HG03460 (cell line): ENCODE results near the gene ANXA8.
"Not testable (repeated sequence)": the region's sequence is repeated elsewhere in the genome, so short reads cannot be mapped to it uniquely, and the experiment has no call there.

Experiments
- ATAC-seq: cut with Tn5 transposase; IDR thresholded peaks from one replicate; pipeline ENCODE4 v1.9.1; 2021; ENCODE audit not compliant: unreplicated experiment

ANXA8 gene

GRCh38 chr10:47483923-47484322, at the start of gene ANXA8:
Gene ANXA8 (minus strand): TSS chr10:47484115. CDS start chr10:47483933, 182 bp downstream.
- not testable (repeated sequence) for ATAC-seq

GRCh38 chr10:47523475-47523874, 39.6 kb upstream of the ANXA8 start, which contains the start of gene AGAP9:
Gene AGAP9 (minus strand): TSS chr10:47523638. CDS start chr10:47523526, 112 bp downstream.
- not testable (repeated sequence) for ATAC-seq

- ATAC-seq = not testable (repeated sequence)
Measured at GRCh38 chr10:47502313-47502712, 18.4 kb upstream of the ANXA8 start.

GRCh38 chr10:47494226-47494625, 10.3 kb upstream of the ANXA8 start:
- not testable (repeated sequence) for ATAC-seq

- ATAC-seq = not testable (repeated sequence)
Measured at GRCh38 chr10:47491600-47491999, 7.7 kb upstream of the ANXA8 start, which contains the start of gene FAM25G. Gene FAM25G (minus strand): TSS chr10:47491700. CDS start chr10:47491674, 26 bp downstream.

- not testable (repeated sequence) for ATAC-seq
Measured at GRCh38 chr10:47489630-47490029, 5.7 kb upstream of the ANXA8 start.

- not testable (repeated sequence) for ATAC-seq
Measured at GRCh38 chr10:47485943-47486342, 2.0 kb upstream of the ANXA8 start.

GRCh38 chr10:47484786-47485185, 871 bp upstream of the ANXA8 start:
- ATAC-seq = not testable (repeated sequence)

GRCh38 chr10:47482367-47482766, 1.5 kb downstream of the ANXA8 start:
- not testable (repeated sequence) for ATAC-seq

- ATAC-seq = not testable (repeated sequence)
Measured at GRCh38 chr10:47481768-47482181, 2.1 kb downstream of the ANXA8 start.

GRCh38 chr10:47481182-47481766, 2.6 kb downstream of the ANXA8 start:
- ATAC-seq = not testable (repeated sequence)

GRCh38 chr10:47480133-47480532, 3.8 kb downstream of the ANXA8 start:
- not testable (repeated sequence) for ATAC-seq

- not testable (repeated sequence) for ATAC-seq
Measured at GRCh38 chr10:47478114-47478513, 5.8 kb downstream of the ANXA8 start.

GRCh38 chr10:47477078-47477477, 6.8 kb downstream of the ANXA8 start:
- not testable (repeated sequence) for ATAC-seq

GRCh38 chr10:47475101-47475500, 8.8 kb downstream of the ANXA8 start:
- ATAC-seq = not testable (repeated sequence)

- not testable (repeated sequence) for ATAC-seq
Measured at GRCh38 chr10:47473516-47473915, 10.4 kb downstream of the ANXA8 start.

GRCh38 chr10:47472647-47473046, 11.3 kb downstream of the ANXA8 start:
- ATAC-seq = not testable (repeated sequence)

GRCh38 chr10:47472072-47472471, 11.8 kb downstream of the ANXA8 start:
- not testable (repeated sequence) for ATAC-seq

GRCh38 chr10:47468731-47469528, 15.0 kb downstream of the ANXA8 start:
- ATAC-seq = not testable (repeated sequence)

GRCh38 chr10:47467957-47468356, 16.0 kb downstream of the ANXA8 start:
- ATAC-seq = not testable (repeated sequence)

- not testable (repeated sequence) for ATAC-seq
Measured at GRCh38 chr10:47467458-47467857, 16.5 kb downstream of the ANXA8 start.
